ENCODE results near the gene RNF38. TPM values are rescaled to one million over a fixed set of nuclear protein-coding genes. Genes with fewer than 3 reads are reported as not detected.

RNF38 gene
- total RNA-seq, 1 experiment from 2014 or later = 60.2 TPM

DNA sequence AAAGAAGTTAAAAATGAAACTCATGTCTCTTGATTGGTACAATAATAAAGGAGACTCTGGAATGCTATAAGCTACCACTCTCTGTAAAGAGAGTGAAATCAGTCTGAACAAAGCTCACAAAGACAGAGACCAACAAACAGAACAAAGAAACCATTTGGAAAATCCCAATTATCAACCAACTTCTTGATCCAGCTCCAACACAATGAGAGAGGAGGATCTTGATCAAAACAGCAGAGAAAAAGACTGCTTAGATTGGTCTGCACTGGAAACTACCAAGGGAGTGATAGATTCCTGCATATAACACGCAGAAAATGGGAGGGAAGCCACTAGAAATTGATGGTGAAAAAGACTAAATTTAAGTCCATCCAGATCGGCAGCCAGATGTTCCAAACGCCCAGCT lies 23.1 kb upstream of the RNF38 start:
- H4K20me1 ChIP-seq (ENCODE audit: control insufficient read depth, insufficient read depth, insufficient read length) = no peaks in the 10 kb centered on the region

More for the DNA sequence above, 23.1 kb upstream of the RNF38 start:
- H3K9ac ChIP-seq (ENCODE audit: extremely low read depth, insufficient read length, low read length) = no peak overlapping the region
- Mint-ChIP-seq H3K36me3 (ENCODE audit: insufficient read depth in 1 of 3, low read depth in 3 of 3) (peaks cover 8 to 46% (median 33%) of the 10 kb centered on the region in 3 experiments), H3K27ac (peak overlapping the region in 2 of 3 experiments; percentile 11 to 94; a peak in 4 of 7 replicates), H3K4me1 (peaks cover 4 to 12% of the 10 kb centered on the region in 2 experiments), H3K4me3 (no peak overlapping the region), H3K27me3 (ENCODE audit: low read depth) (no peaks in the 10 kb centered on the region), H3K9me3 (peaks cover 0 to 3% of the 10 kb centered on the region in 2 experiments; a peak in 2 of 5 replicates)
- no peak overlapping the region for H3K4ac ChIP-seq (ENCODE audit: low read depth, low read length)
- no peak overlapping the region for H3K14ac ChIP-seq (ENCODE audit: insufficient read depth, low read length)
- no peak overlapping the region for H4K8ac ChIP-seq (replicated peaks; ENCODE audit: insufficient read length, low read depth, low read length)
- no peak overlapping the region for H2AK5ac ChIP-seq (ENCODE audit: insufficient read length, low read length)
- H3K79me2 ChIP-seq (ENCODE audit: insufficient read depth, low read length) = peaks cover 8% of the 10 kb centered on the region; the same call in 1 of the 2 replicates
- H3K27me3 ChIP-seq (ENCODE audit: insufficient read depth, low read length) = no peaks in the 10 kb centered on the region
- H4K91ac ChIP-seq (ENCODE audit: insufficient read length, low read depth, low read length) = no peak overlapping the region
- no peak for DNase-seq
- H2BK20ac ChIP-seq (ENCODE audit: low read depth, low read length, poor library complexity, severe bottlenecking) = no peak overlapping the region
- no peak overlapping the region for H3K56ac ChIP-seq (ENCODE audit: insufficient read length, low read depth, low read length)
- TF ChIP-seq, protein P1, sequence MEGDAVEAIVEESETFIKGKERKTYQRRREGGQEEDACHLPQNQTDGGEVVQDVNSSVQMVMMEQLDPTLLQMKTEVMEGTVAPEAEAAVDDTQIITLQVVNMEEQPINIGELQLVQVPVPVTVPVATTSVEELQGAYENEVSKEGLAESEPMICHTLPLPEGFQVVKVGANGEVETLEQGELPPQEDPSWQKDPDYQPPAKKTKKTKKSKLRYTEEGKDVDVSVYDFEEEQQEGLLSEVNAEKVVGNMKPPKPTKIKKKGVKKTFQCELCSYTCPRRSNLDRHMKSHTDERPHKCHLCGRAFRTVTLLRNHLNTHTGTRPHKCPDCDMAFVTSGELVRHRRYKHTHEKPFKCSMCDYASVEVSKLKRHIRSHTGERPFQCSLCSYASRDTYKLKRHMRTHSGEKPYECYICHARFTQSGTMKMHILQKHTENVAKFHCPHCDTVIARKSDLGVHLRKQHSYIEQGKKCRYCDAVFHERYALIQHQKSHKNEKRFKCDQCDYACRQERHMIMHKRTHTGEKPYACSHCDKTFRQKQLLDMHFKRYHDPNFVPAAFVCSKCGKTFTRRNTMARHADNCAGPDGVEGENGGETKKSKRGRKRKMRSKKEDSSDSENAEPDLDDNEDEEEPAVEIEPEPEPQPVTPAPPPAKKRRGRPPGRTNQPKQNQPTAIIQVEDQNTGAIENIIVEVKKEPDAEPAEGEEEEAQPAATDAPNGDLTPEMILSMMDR (conservative IDR thresholded peaks at IDR 0.05) = no peak
- H3K9me3 ChIP-seq (ENCODE audit: control insufficient read depth, low read depth, low read length) = no peaks in the 10 kb centered on the region
- H3K79me1 ChIP-seq (ENCODE audit: insufficient read depth, low read depth, low read length, poor library complexity, severe bottlenecking) = peaks cover 11% of the 10 kb centered on the region
- WGBS (ENCODE audit: extremely low coverage, insufficient read length, low lambda C conversion rate) = no CpG with 5 or more reads among the region's 3 CpGs
- no peak overlapping the region for H3K27ac ChIP-seq (ENCODE audit: insufficient read length, low read depth, low read length)
- H4K5ac ChIP-seq (ENCODE audit: insufficient read length, low read depth, low read length) = no peak overlapping the region
- H3K18ac ChIP-seq (ENCODE audit: insufficient read length, low read depth, low read length) = no peak overlapping the region
- no peaks in the 10 kb centered on the region for H3K4me1 ChIP-seq (ENCODE audit: insufficient read depth, low read length)
- no peak overlapping the region for H3K4me2 ChIP-seq (ENCODE audit: insufficient read depth, insufficient read length, low read length)
- no peak overlapping the region for H3K23ac ChIP-seq (ENCODE audit: insufficient read length, low read depth, low read length)
- H2BK15ac ChIP-seq (ENCODE audit: low read depth, low read length) = no peak overlapping the region
- no peak overlapping the region for H2BK120ac ChIP-seq (ENCODE audit: low read depth, low read length, poor library complexity, severe bottlenecking)
- no peaks in the 10 kb centered on the region for H3K23me2 ChIP-seq (ENCODE audit: insufficient read length, low read depth, low read length, poor library complexity, severe bottlenecking)
- no peak overlapping the region for H2BK12ac ChIP-seq (ENCODE audit: insufficient read length, low read depth, low read length)
- H2BK5ac ChIP-seq (ENCODE audit: insufficient read length, low read length) = no peak overlapping the region
- H2AFZ ChIP-seq (ENCODE audit: low read length) = no peak overlapping the region
- H3T11ph ChIP-seq (ENCODE audit: low read length) = no peak overlapping the region
